Hippocampal formation (tissue), 2 donors: Measurements from ENCODE around the gene GABRG2.
"Not testable (repeated sequence)": the region's sequence is repeated elsewhere in the genome, so short reads cannot be mapped to it uniquely, and the experiment has no call there.

ENCODE experiments used
- DNase-seq, 2 donors: peaks; one replicate each; lab custom pipeline; 2025; lab: John Stamatoyannopoulos, UW

Gene GABRG2

GRCh38 chr5:162067655-162068411, at the start of gene GABRG2:
GABRG2 (plus strand) TSS chr5:162067773; CDS start chr5:162068000, 227 bp downstream.
- DNase-seq, result no peak

- no peak for DNase-seq
Observed at GRCh38 chr5:162025312-162025711, 42.3 kb upstream of the GABRG2 start.

GRCh38 chr5:162026803-162027202, 40.8 kb upstream of the GABRG2 start:
- DNase-seq, result no peak

- DNase-seq, result no peak
Observed at GRCh38 chr5:162037431-162037830, 30.1 kb upstream of the GABRG2 start.

GRCh38 chr5:162047279-162047678, 20.3 kb upstream of the GABRG2 start:
- DNase-seq, result no peak

GRCh38 chr5:162052676-162053075, 14.9 kb upstream of the GABRG2 start:
- DNase-seq, result no peak

GRCh38 chr5:162055095-162055494, 12.5 kb upstream of the GABRG2 start:
- not testable (repeated sequence) for DNase-seq

GRCh38 chr5:162067162-162067561, 411 bp upstream of the GABRG2 start:
- no peak for DNase-seq

- DNase-seq, result no peak
Observed at GRCh38 chr5:162068412-162068811, 839 bp downstream of the GABRG2 start.

- DNase-seq, result no peak
Observed at GRCh38 chr5:162068936-162069335, 1.4 kb downstream of the GABRG2 start.

- DNase-seq, result no peak
Observed at GRCh38 chr5:162078805-162079204, 11.2 kb downstream of the GABRG2 start.

- no peak for DNase-seq
Observed at GRCh38 chr5:162091336-162091735, 23.8 kb downstream of the GABRG2 start.

GRCh38 chr5:162096448-162096847, 28.9 kb downstream of the GABRG2 start:
- no peak for DNase-seq

GRCh38 chr5:162107591-162107990, 40.0 kb downstream of the GABRG2 start:
- peak in 1 of 2 donors; percentile 12 for DNase-seq

GRCh38 chr5:162119801-162120200, 52.2 kb downstream of the GABRG2 start:
- DNase-seq, result peak in 1 of 2 donors; percentile 11

GRCh38 chr5:162128117-162128516, 60.5 kb downstream of the GABRG2 start:
- no peak for DNase-seq

GRCh38 chr5:162132348-162132747, 64.8 kb downstream of the GABRG2 start:
- no peak for DNase-seq

- DNase-seq, result no peak
Observed at GRCh38 chr5:162139190-162139589, 71.6 kb downstream of the GABRG2 start.

GRCh38 chr5:162154242-162154641, 86.7 kb downstream of the GABRG2 start:
- DNase-seq, result no peak

GRCh38 chr5:162160401-162160800, 92.8 kb downstream of the GABRG2 start:
- no peak for DNase-seq

GRCh38 chr5:162163663-162164062, 96.1 kb downstream of the GABRG2 start:
- DNase-seq, result no peak

- no peak for DNase-seq
Observed at GRCh38 chr5:162174358-162174974, 106.9 kb downstream of the GABRG2 start.

GRCh38 chr5:162187371-162187770, 119.8 kb downstream of the GABRG2 start:
- no peak for DNase-seq

GRCh38 chr5:162189719-162190118, 122.1 kb downstream of the GABRG2 start:
- no peak for DNase-seq
